Gastrocnemius medialis (tissue), 4 donors: ENCODE results near the gene FAM193B. TPM values are rescaled to one million over a fixed set of nuclear protein-coding genes. Genes with fewer than 3 reads are reported as not detected.

Experiments used
- ATAC-seq, 2 donors: fragments of 150-250 bp; one replicate each; pipeline ENCODE4 v1.9.1; 2016
- DNase-seq, 2 donors: peaks; one replicate each; pipeline ENCODE4 v3.0.0-alpha.2; 2019
- H3K27ac ChIP-seq, 4 donors: fragments of 200-600 bp; sonication (generic); 1 replicate in 1 of 4; 2 replicates in 3 of 4; pipeline ENCODE4 v1.5.1; 2016 to 2018; ENCODE audit warnings: mild to moderate bottlenecking in 2 of 4, moderate library complexity in 1 of 4
- H3K27me3 ChIP-seq, 3 donors: fragments of 200-600 bp; sonication (generic) in 2 of 3; 1 replicate in 1 of 3; 2 replicates in 2 of 3; pipeline versions ENCODE4 v1.5.1 to v1.6.0; 2016 to 2019; ENCODE audit warnings: mild to moderate bottlenecking in 1 of 3, moderate library complexity in 1 of 3
- H3K36me3 ChIP-seq, 2 donors: fragments of 200-600 bp; sonication (generic) in 1 of 2; one replicate each; pipeline ENCODE4 v1.5.1; 2017 to 2018
- H3K4me1 ChIP-seq, 2 donors: fragments of 200-600 bp; sonication (generic) in 1 of 2; one replicate each; pipeline ENCODE4 v1.5.1; 2016 to 2017; ENCODE audit warnings: mild to moderate bottlenecking in 2 of 2
- H3K4me3 ChIP-seq, 4 donors: fragments of 200-600 bp; sonication (generic) in 3 of 4; 1 replicate in 1 of 4; 2 replicates in 3 of 4; pipeline ENCODE4 v1.5.1; 2016 to 2019; ENCODE audit warnings: mild to moderate bottlenecking in 2 of 4
- H3K9me3 ChIP-seq, 3 donors: fragments of 200-600 bp; sonication (generic) in 2 of 3; 1 replicate in 1 of 3; 2 replicates in 2 of 3; pipeline ENCODE4 v1.5.1; 2016 to 2019
- POLR2A ChIP-seq, 2 donors: fragments of 450-650 bp; IDR thresholded peaks; one replicate each; pipeline ENCODE4 v1.6.1; 2017; ENCODE audit warnings: antibody characterized with exemption in 2 of 2, mild to moderate bottlenecking in 2 of 2, moderate library complexity in 2 of 2
- in situ Hi-C, 4 donors: fragments of 200-750 bp; cut with MboI; loops; one replicate each; pipeline versions ENCODE4 v1.15.0 to v1.8.0; 2017; ENCODE audit warnings: low sequenced_read_pairs in 4 of 4
- intact Hi-C: fragments of 100-400 bp; cut with DNase I; formaldehyde crosslinking; loops from one replicate; pipeline ENCODE4 v1.15.1; 2023; ENCODE audit warnings: low total_unique reads
- total RNA-seq, 4 donors: library from RNA; depleted of rRNA; stranded (reverse); fragments of >200 nt; gene quantifications; one replicate each; pipeline versions ENCODE4 v1.1.0 to v1.2.3, GENCODE V29; 2016
- TF ChIP-seq, protein P1 (sequence below), 5 experiments: fragments of 450-650 bp in 3 of 5; fragments of 200-600 bp in 2 of 5; sonication (generic) in 2 of 5; IDR thresholded peaks in 4 of 5; conservative IDR thresholded peaks in 1 of 5; 1 replicate in 4 of 5; 2 replicates in 1 of 5; pipeline ENCODE4 v1.5.1; 2016 to 2019; ENCODE audit warnings: antibody characterized with exemption in 5 of 5, mild to moderate bottlenecking in 3 of 5, moderate library complexity in 3 of 5

Gene FAM193B
- total RNA-seq, 4 donors from 2014 or later, result 13.2 to 21.3 (median 16.6) TPM

DNA sequence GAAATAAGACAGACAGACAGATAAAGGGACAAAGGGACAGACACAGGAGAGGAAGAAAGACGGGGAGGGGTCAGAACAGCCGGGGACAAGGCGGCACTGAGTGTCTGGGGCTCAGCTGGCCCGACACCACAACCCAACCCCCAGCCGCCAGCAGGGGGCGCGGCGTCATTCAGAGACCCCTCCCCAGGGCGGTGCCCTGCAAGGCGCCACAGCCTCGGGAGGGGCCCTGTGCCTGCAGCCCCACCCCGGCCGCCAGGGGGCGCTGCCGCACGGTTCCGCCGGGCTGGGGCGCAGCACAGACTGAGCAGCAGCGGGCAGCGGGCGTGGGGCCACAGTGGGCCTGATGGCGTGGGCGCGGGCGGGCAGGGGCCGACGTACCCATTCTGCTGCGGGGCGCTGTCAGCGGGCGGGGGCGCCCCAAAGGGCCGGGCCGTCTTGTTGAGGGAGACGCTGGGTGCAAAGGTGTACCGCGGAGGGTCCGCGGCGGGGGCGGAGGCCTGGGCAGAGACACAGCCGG is 62.9 kb downstream of the FAM193B start:
- intact Hi-C loops, result no loop called here
- DNase-seq (no peak), ATAC-seq (no peak)
- Histone ChIP-seq H3K36me3 (peaks cover 0 to 48% of the 10 kb centered on the region in 2 donors), H3K4me3 (no peak overlapping the region), H3K27ac (peak overlapping the region; percentile 33 to 98 (median 96)), H3K4me1 (peaks cover 42 to 52% of the 10 kb centered on the region in 2 donors), H3K9me3 (no peaks in the 10 kb centered on the region), H3K27me3 (no peaks in the 10 kb centered on the region)
- in situ Hi-C loops, result no loop called here
- TF ChIP-seq, protein P1, sequence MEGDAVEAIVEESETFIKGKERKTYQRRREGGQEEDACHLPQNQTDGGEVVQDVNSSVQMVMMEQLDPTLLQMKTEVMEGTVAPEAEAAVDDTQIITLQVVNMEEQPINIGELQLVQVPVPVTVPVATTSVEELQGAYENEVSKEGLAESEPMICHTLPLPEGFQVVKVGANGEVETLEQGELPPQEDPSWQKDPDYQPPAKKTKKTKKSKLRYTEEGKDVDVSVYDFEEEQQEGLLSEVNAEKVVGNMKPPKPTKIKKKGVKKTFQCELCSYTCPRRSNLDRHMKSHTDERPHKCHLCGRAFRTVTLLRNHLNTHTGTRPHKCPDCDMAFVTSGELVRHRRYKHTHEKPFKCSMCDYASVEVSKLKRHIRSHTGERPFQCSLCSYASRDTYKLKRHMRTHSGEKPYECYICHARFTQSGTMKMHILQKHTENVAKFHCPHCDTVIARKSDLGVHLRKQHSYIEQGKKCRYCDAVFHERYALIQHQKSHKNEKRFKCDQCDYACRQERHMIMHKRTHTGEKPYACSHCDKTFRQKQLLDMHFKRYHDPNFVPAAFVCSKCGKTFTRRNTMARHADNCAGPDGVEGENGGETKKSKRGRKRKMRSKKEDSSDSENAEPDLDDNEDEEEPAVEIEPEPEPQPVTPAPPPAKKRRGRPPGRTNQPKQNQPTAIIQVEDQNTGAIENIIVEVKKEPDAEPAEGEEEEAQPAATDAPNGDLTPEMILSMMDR (IDR thresholded peaks at IDR 0.05 in 4 of 5, conservative IDR thresholded peaks at IDR 0.05 in 1 of 5), result peak; percentile 49 to 93 (median 77)
- TF ChIP-seq POLR2A (IDR thresholded peaks at IDR 0.05), result no peak

DNA sequence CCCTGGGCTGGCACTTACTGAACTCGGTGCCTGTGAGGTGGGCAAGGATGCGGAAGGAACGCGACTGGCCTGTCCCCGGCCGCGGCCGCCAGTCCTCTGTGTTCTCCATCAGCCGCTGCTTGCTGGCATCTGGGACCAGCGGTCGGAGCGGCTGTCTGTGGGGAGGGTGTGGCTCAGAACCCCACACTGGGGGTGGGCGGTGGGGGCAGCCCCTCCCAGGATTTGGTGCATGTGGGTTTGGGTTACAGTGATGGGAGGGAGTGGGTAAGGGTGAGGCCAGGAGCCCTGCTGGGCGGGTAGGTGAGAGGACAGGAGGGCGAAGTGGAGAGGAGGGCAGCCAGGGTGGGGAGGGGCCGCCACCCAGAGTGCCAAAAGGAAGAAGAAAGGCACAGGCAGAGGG is 63.4 kb downstream of the FAM193B start:
- H3K4me3 ChIP-seq, result no peak overlapping the region
- no peaks in the 10 kb centered on the region for H3K27me3 ChIP-seq
- in situ Hi-C loops, result no loop called here
- TF ChIP-seq POLR2A (IDR thresholded peaks at IDR 0.05), result no peak
- TF ChIP-seq, protein P1 (IDR thresholded peaks at IDR 0.05 in 4 of 5, conservative IDR thresholded peaks at IDR 0.05 in 1 of 5), result no peak
- intact Hi-C loops, result no loop called here
- peaks cover 39 to 47% of the 10 kb centered on the region in 2 donors for H3K4me1 ChIP-seq
- DNase-seq (no peak), ATAC-seq (no peak)
- H3K9me3 ChIP-seq, result no peaks in the 10 kb centered on the region
- H3K36me3 ChIP-seq, result peaks cover 0 to 48% of the 10 kb centered on the region in 2 donors
- peak overlapping the region; percentile 9 to 98 (median 64) for H3K27ac ChIP-seq

DNA sequence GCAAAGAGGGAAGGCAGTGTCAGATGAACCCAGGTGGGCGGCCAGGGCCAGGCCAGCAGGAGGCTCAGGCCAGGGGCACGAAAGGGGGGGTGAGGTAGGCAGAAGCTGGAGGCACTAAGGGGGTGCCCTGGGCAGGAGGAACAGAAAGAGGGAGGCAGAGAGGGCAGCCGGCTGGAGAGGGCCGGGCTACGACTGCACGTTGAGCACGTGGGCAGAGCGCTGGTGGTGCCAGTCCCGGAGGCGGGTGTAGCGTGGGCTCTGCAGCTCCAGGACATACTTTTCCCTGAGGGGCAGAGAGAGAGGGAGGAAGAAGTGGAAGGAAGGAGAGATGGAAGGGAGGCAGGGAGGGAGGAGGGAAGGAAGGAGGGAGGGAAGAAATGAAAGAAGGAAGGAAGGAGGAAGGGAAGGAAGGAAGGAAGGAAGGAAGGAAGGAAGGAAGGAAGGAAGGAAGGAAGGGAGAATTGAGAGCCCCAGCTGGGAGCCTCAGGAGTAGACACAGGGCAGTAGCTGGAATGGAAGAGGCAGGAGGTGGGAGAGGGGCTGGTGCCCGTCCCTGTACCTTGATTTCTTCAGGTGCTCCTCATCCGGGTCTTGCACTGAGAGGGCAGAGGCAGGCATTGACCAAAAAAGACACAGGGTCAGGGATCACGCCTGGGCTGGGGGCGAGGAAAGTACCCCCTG is 63.9 kb downstream of the FAM193B start:
- Histone ChIP-seq H3K4me3 (no peak overlapping the region), H3K4me1 (peaks cover 39 to 47% of the 10 kb centered on the region in 2 donors), H3K36me3 (peaks cover 0 to 48% of the 10 kb centered on the region in 2 donors), H3K9me3 (no peaks in the 10 kb centered on the region), H3K27ac (peak overlapping the region; percentile 38 to 98 (median 69)), H3K27me3 (no peaks in the 10 kb centered on the region)
- ATAC-seq, result no peak
- DNase-seq, result no peak
- intact Hi-C loops (no loop called here), in situ Hi-C loops (no loop called here)
- TF ChIP-seq, protein P1 (IDR thresholded peaks at IDR 0.05 in 4 of 5, conservative IDR thresholded peaks at IDR 0.05 in 1 of 5), result no peak
- TF ChIP-seq POLR2A (IDR thresholded peaks at IDR 0.05), result no peak

DNA sequence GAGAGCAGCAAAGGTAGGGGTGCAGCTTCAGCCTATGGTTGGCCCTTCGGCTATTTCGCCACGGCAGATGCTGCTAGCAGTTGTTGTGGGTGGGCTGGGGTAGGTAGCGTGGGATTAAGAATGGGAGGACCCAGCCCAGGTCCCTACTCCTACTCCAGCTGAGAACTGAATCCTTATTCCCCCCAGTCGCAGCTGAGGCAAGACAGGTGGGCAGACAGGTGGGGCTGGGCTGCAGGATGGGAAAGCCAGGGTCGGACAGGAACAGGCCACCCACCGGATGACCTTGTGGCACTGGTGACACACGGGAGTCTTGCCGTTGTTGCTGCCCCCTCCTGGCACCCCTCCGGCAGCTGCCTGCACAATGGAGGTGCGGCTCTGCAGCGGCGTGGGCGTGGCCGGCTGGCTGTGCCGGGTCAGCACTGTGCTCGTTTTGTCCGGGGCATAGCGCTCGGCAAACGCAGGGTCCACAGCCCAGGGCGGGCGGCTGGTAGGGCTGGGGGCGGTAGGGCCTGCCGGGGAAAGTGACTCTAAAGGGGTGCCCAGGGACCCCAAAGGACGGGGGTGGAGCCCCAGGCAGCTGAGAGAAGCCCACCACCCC is 65.1 kb downstream of the FAM193B start:
- Histone ChIP-seq H3K4me3 (no peak overlapping the region), H3K27me3 (no peaks in the 10 kb centered on the region), H3K9me3 (no peaks in the 10 kb centered on the region), H3K27ac (peak overlapping the region in 1 of 4 donors; percentile 98), H3K36me3 (peaks cover 0 to 48% of the 10 kb centered on the region in 2 donors), H3K4me1 (peaks cover 39 to 47% of the 10 kb centered on the region in 2 donors)
- TF ChIP-seq POLR2A (IDR thresholded peaks at IDR 0.05), result no peak
- TF ChIP-seq, protein P1 (IDR thresholded peaks at IDR 0.05 in 4 of 5, conservative IDR thresholded peaks at IDR 0.05 in 1 of 5), result no peak
- in situ Hi-C loops, result no loop called here
- intact Hi-C loops, result no loop called here
- no peak for DNase-seq
- no peak for ATAC-seq
